ENCODE data around the gene FNDC10.

Gene FNDC10

GRCh38 chr1:1556505-1556904, 43.4 kb downstream of the FNDC10 start:
- no peak overlapping the region for H3K4me3 ChIP-seq (ENCODE audit: low read depth, low read length)
- DNase-seq (ENCODE audit: low read depth) = no peak
- TF ChIP-seq CTCF (IDR thresholded peaks at IDR 0.05; ENCODE audit: low read depth, low read length, missing control alignments) = no peak

GRCh38 chr1:1554926-1555915, 44.7 kb downstream of the FNDC10 start:
- H3K4me3 ChIP-seq (ENCODE audit: low read depth, low read length) = no peak overlapping the region
- DNase-seq (ENCODE audit: low read depth) = no peak
- no peak for TF ChIP-seq CTCF (IDR thresholded peaks at IDR 0.05; ENCODE audit: low read depth, low read length, missing control alignments)

GRCh38 chr1:1554550-1554925, 45.4 kb downstream of the FNDC10 start:
- TF ChIP-seq CTCF (IDR thresholded peaks at IDR 0.05; ENCODE audit: low read depth, low read length, missing control alignments) = no peak
- no peak overlapping the region for H3K4me3 ChIP-seq (ENCODE audit: low read depth, low read length)
- no peak for DNase-seq (ENCODE audit: low read depth)

GRCh38 chr1:1553821-1554494, 46.0 kb downstream of the FNDC10 start:
- no peak for DNase-seq (ENCODE audit: low read depth)
- no peak for TF ChIP-seq CTCF (IDR thresholded peaks at IDR 0.05; ENCODE audit: low read depth, low read length, missing control alignments)
- no peak overlapping the region for H3K4me3 ChIP-seq (ENCODE audit: low read depth, low read length)

- no peak for DNase-seq (ENCODE audit: low read depth)
- H3K4me3 ChIP-seq (ENCODE audit: low read depth, low read length) = no peak overlapping the region
- TF ChIP-seq CTCF (IDR thresholded peaks at IDR 0.05; ENCODE audit: low read depth, low read length, missing control alignments) = no peak
Measured at GRCh38 chr1:1552263-1552639, 47.7 kb downstream of the FNDC10 start.

- no peak overlapping the region for H3K4me3 ChIP-seq (ENCODE audit: low read depth, low read length)
- TF ChIP-seq CTCF (IDR thresholded peaks at IDR 0.05; ENCODE audit: low read depth, low read length, missing control alignments) = no peak
- DNase-seq (ENCODE audit: low read depth) = no peak
Measured at GRCh38 chr1:1551524-1552262, 48.2 kb downstream of the FNDC10 start.

Measured in GM12864 (cell line).